HepG2 (cell line): ENCODE results near the gene ALKBH2. TPM values are rescaled to one million over a fixed set of nuclear protein-coding genes. Genes with fewer than 3 reads are reported as not detected.

Experiments
- ARID2 ChIP-seq: sonication (generic); formaldehyde crosslinking; IDR thresholded peaks from 2 replicates; pipeline ENCODE4 v1.8.1; 2022; ENCODE audit warnings: mild to moderate bottlenecking, missing genetic modification reagents, borderline replicate concordance
- ASH2L ChIP-seq: fragments of 300-600, 200-600 bp; sonication (generic); IDR thresholded peaks from 2 replicates; pipeline ENCODE4 v1.7.0; 2017; ENCODE audit warnings: low read depth, mild to moderate bottlenecking, moderate library complexity, mixed read lengths, low read length; ENCODE audit not compliant: insufficient read length
- CBX1 ChIP-seq: IDR thresholded peaks from one replicate; pipeline ENCODE4 v1.6.1; 2016; ENCODE audit warnings: antibody characterized with exemption, low read depth
- CBX2 ChIP-seq, 2 experiments: fragments of 200-600 bp in 1 of 2; sonication (generic); formaldehyde crosslinking in 1 of 2; IDR thresholded peaks; 2 replicates each; pipeline versions ENCODE4 v1.7.0 to v1.8.1; 2018 to 2022; ENCODE audit warnings: low read depth in 2 of 2, low read length in 1 of 2, mild to moderate bottlenecking in 1 of 2, missing genetic modification reagents in 1 of 2
- EEA1 ChIP-seq: sonication (generic); formaldehyde crosslinking; IDR thresholded peaks from 2 replicates; pipeline ENCODE4 v1.5.1; 2020; ENCODE audit warnings: mild to moderate bottlenecking, missing genetic modification reagents, borderline replicate concordance
- FOXC1 ChIP-seq: sonication (generic); formaldehyde crosslinking; IDR thresholded peaks from 2 replicates; pipeline ENCODE4 v1.8.0; 2022; ENCODE audit warnings: mild to moderate bottlenecking, missing genetic modification reagents, borderline replicate concordance
- HDAC6 ChIP-seq: fragments of 200-600 bp; sonication (generic); IDR thresholded peaks from 2 replicates; pipeline ENCODE4 v1.7.0; 2017; ENCODE audit warnings: mild to moderate bottlenecking, antibody characterized with exemption, low read length, low read depth
- HNF1A ChIP-seq, 2 experiments: sonication (generic) in 1 of 2; formaldehyde crosslinking in 1 of 2; IDR thresholded peaks; 2 replicates each; pipeline versions ENCODE4 v1.4.0 to v1.6.1; 2016 to 2020; ENCODE audit warnings: borderline replicate concordance in 1 of 2, low read depth in 1 of 2, mild to moderate bottlenecking in 1 of 2, missing genetic modification reagents in 1 of 2
- KLF16 ChIP-seq, 2 experiments: sonication (generic) in 1 of 2; formaldehyde crosslinking in 1 of 2; IDR thresholded peaks; 2 replicates each; pipeline versions ENCODE4 v1.6.1 to v1.8.0; 2016 to 2023; ENCODE audit warnings: missing genetic modification reagents in 2 of 2, missing compliant biosample characterization in 1 of 2
- NONO ChIP-seq, 2 experiments: fragments of 450-650 bp in 1 of 2; sonication (generic) in 1 of 2; formaldehyde crosslinking in 1 of 2; IDR thresholded peaks in 1 of 2; conservative IDR thresholded peaks in 1 of 2; 2 replicates each; pipeline versions ENCODE4 v1.6.1 to v1.8.0; 2017 to 2022; ENCODE audit warnings: mild to moderate bottlenecking in 1 of 2, missing genetic modification reagents in 1 of 2, moderate library complexity in 1 of 2
- NRL ChIP-seq: sonication (generic); formaldehyde crosslinking; IDR thresholded peaks from 2 replicates; pipeline ENCODE4 v1.5.0; 2020; ENCODE audit warnings: missing genetic modification reagents, mild to moderate bottlenecking, moderate library complexity, borderline replicate concordance
- ZNF296 ChIP-seq: sonication (generic); formaldehyde crosslinking; conservative IDR thresholded peaks from 2 replicates; pipeline ENCODE4 v1.5.0; 2020; ENCODE audit warnings: mild to moderate bottlenecking, missing genetic modification reagents
- ZNF335 ChIP-seq: sonication (generic); formaldehyde crosslinking; IDR thresholded peaks from 2 replicates; pipeline ENCODE4 v1.4.0; 2020; ENCODE audit warnings: missing genetic modification reagents
- ZNF616 ChIP-seq: sonication (generic); formaldehyde crosslinking; IDR thresholded peaks from 2 replicates; pipeline ENCODE4 v1.5.0; 2020; ENCODE audit warnings: low read depth, mild to moderate bottlenecking, missing genetic modification reagents
- ZSCAN20 ChIP-seq: sonication (generic); formaldehyde crosslinking; IDR thresholded peaks from 2 replicates; pipeline ENCODE4 v1.4.0; 2020; ENCODE audit warnings: missing genetic modification reagents, mild to moderate bottlenecking, borderline replicate concordance
- ZSCAN31 ChIP-seq: sonication (generic); formaldehyde crosslinking; IDR thresholded peaks from 2 replicates; pipeline ENCODE4 v1.5.0; 2020; ENCODE audit warnings: low read depth, mild to moderate bottlenecking, missing genetic modification reagents
- polyA plus RNA-seq, 8 experiments: library from polyadenylated mRNA; depleted of rRNA in 3 of 8; stranded (reverse) in 7 of 8; unstranded in 1 of 8; fragments of >200 nt; fragmentation: Illumina TruSeq in 4 of 8; extraction: Trizol in 4 of 8; gene quantifications; 2 replicates each; pipeline versions ENCODE4 v1.2.1 to v1.2.3, GENCODE V29; 2011 to 2016; ENCODE audit warnings: low read depth in 4 of 8, missing spikeins in 1 of 8, mixed read lengths in 1 of 8; ENCODE audit not compliant: insufficient read depth in 1 of 8
- total RNA-seq, 5 experiments: library from RNA; depleted of rRNA; stranded (reverse); fragments of >200 nt; fragmentation: Illumina TruSeq; extraction: Trizol; gene quantifications; 2 replicates each; pipeline ENCODE4 v1.2.3, GENCODE V29; 2016; ENCODE audit warnings: low read depth in 1 of 5
- TF ChIP-seq, protein P1 (sequence below): IDR thresholded peaks from 2 replicates; pipeline ENCODE4 v1.4.0; 2020; ENCODE audit warnings: mild to moderate bottlenecking, missing genetic modification reagents

ALKBH2 gene
- total and polyA plus RNA-seq, 2 of the 13 experiments (the other 11 are each of a cell fraction or from before 2014, with no cell fraction given) = 21.0 to 40.5 TPM

- TF ChIP-seq HNF1A (IDR thresholded peaks at IDR 0.05; ENCODE audit: low read depth) = no peak
- TF ChIP-seq HNF1A (CRISPR knock-in tag; IDR thresholded peaks at IDR 0.05; ENCODE audit: borderline replicate concordance) = no peak
- TF ChIP-seq FOXC1 = no peak
- no peak for TF ChIP-seq NRL (CRISPR knock-in tag)
- 0 out of 2 replicates have a peak, but pooled peaks have one; percentile 34 for TF ChIP-seq ZNF296 (CRISPR knock-in tag)
- TF ChIP-seq ASH2L = no peak
- no peak for TF ChIP-seq EEA1 (CRISPR knock-in tag)
- 0 out of 2 replicates have a peak, but pooled peaks have one; percentile 28 for TF ChIP-seq ZSCAN31 (CRISPR knock-in tag)
- peak in 1 of 2 experiments; percentile 89; a peak in 2 of 4 replicates for TF ChIP-seq KLF16 (CRISPR knock-in tag; IDR thresholded peaks at IDR 0.05)
- peak; percentile 69; the same call in 1 of the 2 replicates for TF ChIP-seq ZSCAN20 (CRISPR knock-in tag)
- TF ChIP-seq, protein P1, sequence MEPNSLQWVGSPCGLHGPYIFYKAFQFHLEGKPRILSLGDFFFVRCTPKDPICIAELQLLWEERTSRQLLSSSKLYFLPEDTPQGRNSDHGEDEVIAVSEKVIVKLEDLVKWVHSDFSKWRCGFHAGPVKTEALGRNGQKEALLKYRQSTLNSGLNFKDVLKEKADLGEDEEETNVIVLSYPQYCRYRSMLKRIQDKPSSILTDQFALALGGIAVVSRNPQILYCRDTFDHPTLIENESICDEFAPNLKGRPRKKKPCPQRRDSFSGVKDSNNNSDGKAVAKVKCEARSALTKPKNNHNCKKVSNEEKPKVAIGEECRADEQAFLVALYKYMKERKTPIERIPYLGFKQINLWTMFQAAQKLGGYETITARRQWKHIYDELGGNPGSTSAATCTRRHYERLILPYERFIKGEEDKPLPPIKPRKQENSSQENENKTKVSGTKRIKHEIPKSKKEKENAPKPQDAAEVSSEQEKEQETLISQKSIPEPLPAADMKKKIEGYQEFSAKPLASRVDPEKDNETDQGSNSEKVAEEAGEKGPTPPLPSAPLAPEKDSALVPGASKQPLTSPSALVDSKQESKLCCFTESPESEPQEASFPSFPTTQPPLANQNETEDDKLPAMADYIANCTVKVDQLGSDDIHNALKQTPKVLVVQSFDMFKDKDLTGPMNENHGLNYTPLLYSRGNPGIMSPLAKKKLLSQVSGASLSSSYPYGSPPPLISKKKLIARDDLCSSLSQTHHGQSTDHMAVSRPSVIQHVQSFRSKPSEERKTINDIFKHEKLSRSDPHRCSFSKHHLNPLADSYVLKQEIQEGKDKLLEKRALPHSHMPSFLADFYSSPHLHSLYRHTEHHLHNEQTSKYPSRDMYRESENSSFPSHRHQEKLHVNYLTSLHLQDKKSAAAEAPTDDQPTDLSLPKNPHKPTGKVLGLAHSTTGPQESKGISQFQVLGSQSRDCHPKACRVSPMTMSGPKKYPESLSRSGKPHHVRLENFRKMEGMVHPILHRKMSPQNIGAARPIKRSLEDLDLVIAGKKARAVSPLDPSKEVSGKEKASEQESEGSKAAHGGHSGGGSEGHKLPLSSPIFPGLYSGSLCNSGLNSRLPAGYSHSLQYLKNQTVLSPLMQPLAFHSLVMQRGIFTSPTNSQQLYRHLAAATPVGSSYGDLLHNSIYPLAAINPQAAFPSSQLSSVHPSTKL (CRISPR knock-in tag) = 0 out of 2 replicates have a peak, but pooled peaks have one; percentile 11
- peak; percentile 34; the same call in 1 of the 2 replicates for TF ChIP-seq ZNF335 (CRISPR knock-in tag)
- TF ChIP-seq CBX2 (IDR thresholded peaks at IDR 0.05; ENCODE audit: low read depth, low read length) = no peak
- TF ChIP-seq CBX2 (CRISPR knock-in tag; IDR thresholded peaks at IDR 0.05; ENCODE audit: low read depth) = no peak
- TF ChIP-seq HDAC6 = no peak
- no peak for TF ChIP-seq ZNF616
- no peak for TF ChIP-seq CBX1
- no peak for TF ChIP-seq NONO (IDR thresholded peaks at IDR 0.05)
- TF ChIP-seq NONO (CRISPR knock-in tag; conservative IDR thresholded peaks at IDR 0.05) = no peak
- no peak for TF ChIP-seq ARID2 (CRISPR knock-in tag)
Measured at GRCh38 chr12:109098183-109098604, 4.9 kb upstream of the ALKBH2 start (continued).
